Measurements from ENCODE around the gene ITPR2. TPM values are rescaled to one million over a fixed set of nuclear protein-coding genes. Genes with fewer than 3 reads are reported as not detected.

Gene ITPR2
- total RNA-seq, 4 donors from 2014 or later = 34.1 to 53.0 (median 41.0) TPM

- no peak for TF ChIP-seq CTCF (IDR thresholded peaks at IDR 0.05; ENCODE audit: low read depth)
Observed at GRCh38 chr12:26573225-26573909, 259.6 kb downstream of the ITPR2 start.

- no peak for TF ChIP-seq CTCF (IDR thresholded peaks at IDR 0.05; ENCODE audit: low read depth)
Observed at GRCh38 chr12:26572137-26572536, 260.9 kb downstream of the ITPR2 start.

GRCh38 chr12:26571560-26571959 is 261.4 kb downstream of the ITPR2 start:
- TF ChIP-seq CTCF (IDR thresholded peaks at IDR 0.05; ENCODE audit: low read depth) = no peak

- no peak for TF ChIP-seq CTCF (IDR thresholded peaks at IDR 0.05; ENCODE audit: low read depth)
Observed at GRCh38 chr12:26567126-26567525, 265.9 kb downstream of the ITPR2 start.

GRCh38 chr12:26566675-26567074 is 266.3 kb downstream of the ITPR2 start:
- no peak for TF ChIP-seq CTCF (IDR thresholded peaks at IDR 0.05; ENCODE audit: low read depth)

- TF ChIP-seq CTCF (IDR thresholded peaks at IDR 0.05; ENCODE audit: low read depth) = no peak
Observed at GRCh38 chr12:26566186-26566585, 266.8 kb downstream of the ITPR2 start.

- no peak for TF ChIP-seq CTCF (IDR thresholded peaks at IDR 0.05; ENCODE audit: low read depth)
Observed at GRCh38 chr12:26564391-26564790, 268.6 kb downstream of the ITPR2 start.
